ENCODE results near the gene CARD19.

DNA sequence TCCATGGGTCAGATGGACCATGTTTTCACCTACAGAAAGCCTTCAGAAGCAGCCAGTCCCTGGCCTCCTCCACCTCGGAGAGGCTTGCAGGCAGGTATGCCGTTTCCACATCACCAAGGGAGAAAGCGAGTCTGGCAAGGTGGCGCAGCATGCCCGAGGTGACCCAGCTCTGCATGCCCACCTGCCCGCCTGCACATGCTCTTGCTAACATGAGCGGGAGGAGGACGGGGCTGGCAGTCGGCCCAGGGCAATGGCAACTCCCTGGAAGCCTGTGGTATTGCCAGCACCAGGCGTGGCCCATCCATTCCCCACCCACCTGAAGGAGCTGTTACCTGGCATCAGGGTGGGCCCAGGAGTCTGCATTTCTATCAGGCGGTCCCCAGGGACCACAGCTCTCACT lies 41.3 kb downstream of the CARD19 start:
- TF ChIP-seq EZH2 (IDR thresholded peaks at IDR 0.05; ENCODE audit: insufficient read depth, poor library complexity, severe bottlenecking) (no peak), EZH2phosphoT487 (IDR thresholded peaks at IDR 0.05; ENCODE audit: insufficient read depth, low read depth) (no peak)
